Cardiac fibroblast (primary cell): Measurements from ENCODE around the gene TAOK3.
"Not testable (repeated sequence)": the region's sequence is repeated elsewhere in the genome, so short reads cannot be mapped to it uniquely, and the experiment has no call there.

Source experiments
- DNase-seq, 2 donors: peaks; one replicate each; pipeline versions ENCODE4 v3.0.0 to v3.0.0-alpha.2; 2010; ENCODE audit warnings: low read depth in 2 of 2
- H3K4me3 ChIP-seq, 2 donors: replicated peaks in 1 of 2; 1 replicate in 1 of 2; 2 replicates in 1 of 2; pipeline ENCODE4 v1.5.1; 2011; ENCODE audit warnings: low read depth in 2 of 2, low read length in 2 of 2, mild to moderate bottlenecking in 2 of 2, moderate library complexity in 1 of 2
- TF ChIP-seq, protein P1 (sequence below): IDR thresholded peaks from one replicate; pipeline ENCODE4 v1.5.1; 2011; ENCODE audit warnings: low read depth, mild to moderate bottlenecking, low read length, inconsistent platforms

TAOK3 gene

DNA sequence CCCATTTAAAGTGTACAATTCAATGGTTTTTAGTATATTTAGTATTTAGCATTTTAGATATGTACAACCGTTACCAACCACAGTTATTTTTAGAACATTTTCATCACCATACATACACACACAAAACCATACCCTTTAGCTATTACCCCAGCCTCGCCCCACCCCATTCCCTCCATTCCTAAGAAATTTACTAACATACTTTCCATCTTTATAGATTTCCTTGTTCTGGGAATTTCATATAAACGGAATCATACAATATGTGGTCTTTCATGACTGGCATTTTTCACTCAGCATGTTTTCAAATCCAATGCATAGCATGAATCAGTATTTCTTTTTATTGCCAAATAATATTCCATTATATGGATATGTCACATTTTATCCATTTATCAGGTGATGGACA, 101.5 kb downstream of the TAOK3 start:
- no peak overlapping the region for H3K4me3 ChIP-seq
- DNase-seq = no peak
- TF ChIP-seq, protein P1, sequence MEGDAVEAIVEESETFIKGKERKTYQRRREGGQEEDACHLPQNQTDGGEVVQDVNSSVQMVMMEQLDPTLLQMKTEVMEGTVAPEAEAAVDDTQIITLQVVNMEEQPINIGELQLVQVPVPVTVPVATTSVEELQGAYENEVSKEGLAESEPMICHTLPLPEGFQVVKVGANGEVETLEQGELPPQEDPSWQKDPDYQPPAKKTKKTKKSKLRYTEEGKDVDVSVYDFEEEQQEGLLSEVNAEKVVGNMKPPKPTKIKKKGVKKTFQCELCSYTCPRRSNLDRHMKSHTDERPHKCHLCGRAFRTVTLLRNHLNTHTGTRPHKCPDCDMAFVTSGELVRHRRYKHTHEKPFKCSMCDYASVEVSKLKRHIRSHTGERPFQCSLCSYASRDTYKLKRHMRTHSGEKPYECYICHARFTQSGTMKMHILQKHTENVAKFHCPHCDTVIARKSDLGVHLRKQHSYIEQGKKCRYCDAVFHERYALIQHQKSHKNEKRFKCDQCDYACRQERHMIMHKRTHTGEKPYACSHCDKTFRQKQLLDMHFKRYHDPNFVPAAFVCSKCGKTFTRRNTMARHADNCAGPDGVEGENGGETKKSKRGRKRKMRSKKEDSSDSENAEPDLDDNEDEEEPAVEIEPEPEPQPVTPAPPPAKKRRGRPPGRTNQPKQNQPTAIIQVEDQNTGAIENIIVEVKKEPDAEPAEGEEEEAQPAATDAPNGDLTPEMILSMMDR = no peak

DNA sequence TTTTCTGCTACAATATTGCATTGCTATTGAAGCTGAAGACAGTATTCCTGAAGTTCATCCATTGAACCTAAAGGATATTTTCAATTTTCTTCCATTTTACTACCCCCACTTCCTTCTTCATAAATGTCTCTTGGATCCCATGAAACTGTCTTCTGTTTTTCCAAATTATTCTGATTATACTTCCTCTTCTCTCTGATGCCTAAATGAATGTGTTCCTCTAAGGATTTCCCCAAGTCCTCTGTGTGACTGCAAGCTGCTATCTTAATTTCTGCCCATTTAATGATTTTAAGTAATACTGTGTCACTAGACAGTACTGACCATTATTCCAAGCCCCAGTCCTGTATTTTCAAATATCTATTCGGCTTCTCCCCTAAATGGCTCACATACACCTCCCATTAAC, 102.9 kb downstream of the TAOK3 start:
- DNase-seq = no peak
- no peak overlapping the region for H3K4me3 ChIP-seq
- TF ChIP-seq, protein P1 = no peak

- peak in 1 of 2 donors; percentile 8 for DNase-seq
- TF ChIP-seq, protein P1 = no peak
- H3K4me3 ChIP-seq = no peak overlapping the region
Measured at GRCh38 chr12:118259079-118259478, 113.6 kb downstream of the TAOK3 start.

DNA sequence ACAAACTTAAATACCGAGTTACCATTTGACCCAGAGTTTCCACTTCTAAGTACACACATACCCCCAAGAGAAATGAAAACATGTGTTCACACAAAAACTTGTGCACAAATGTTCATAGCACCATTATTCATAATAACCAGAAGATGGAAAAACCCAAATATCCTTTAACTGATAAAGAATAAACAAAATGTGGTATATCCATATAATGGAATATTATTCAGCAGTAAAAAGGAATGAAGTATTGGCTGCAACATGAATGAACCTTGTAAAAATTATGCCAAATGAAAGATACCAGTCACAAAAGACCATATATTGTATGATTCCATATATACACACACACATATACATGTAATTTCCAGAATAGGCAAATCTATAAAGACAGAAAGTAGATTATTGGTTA, 116.4 kb downstream of the TAOK3 start:
- no peak for DNase-seq

DNA sequence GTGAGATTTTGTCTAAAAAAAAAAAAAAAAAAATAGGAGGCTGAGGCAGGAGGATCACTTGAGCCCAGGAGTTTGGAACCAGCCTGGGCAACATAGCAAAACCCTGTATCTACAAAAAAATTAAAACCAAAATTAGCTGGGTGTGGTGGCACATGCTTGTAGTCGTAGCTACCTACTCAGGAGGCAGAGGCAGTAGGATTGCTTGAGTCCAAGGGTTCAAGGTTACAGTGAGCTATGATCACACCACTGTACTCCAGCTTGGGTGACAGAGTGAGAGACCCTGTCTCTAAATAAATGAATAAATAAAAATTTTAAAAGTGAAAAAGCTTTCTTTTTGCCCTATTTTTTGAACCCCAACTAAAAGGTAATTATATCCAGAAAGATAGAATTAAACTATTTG, 123.2 kb downstream of the TAOK3 start:
- TF ChIP-seq, protein P1 = no peak
- DNase-seq = no peak
- H3K4me3 ChIP-seq = no peak overlapping the region

More for the DNA sequence above, 116.4 kb downstream of the TAOK3 start:
- no peak overlapping the region for H3K4me3 ChIP-seq
- TF ChIP-seq, protein P1 = no peak

- H3K4me3 ChIP-seq, DNase-seq: not testable (repeated sequence)
Measured at GRCh38 chr12:118245886-118246285, 126.8 kb downstream of the TAOK3 start.

GRCh38 chr12:118238888-118239287, 133.8 kb downstream of the TAOK3 start:
- H3K4me3 ChIP-seq = no peak overlapping the region
- TF ChIP-seq, protein P1 = no peak
- no peak for DNase-seq

DNA sequence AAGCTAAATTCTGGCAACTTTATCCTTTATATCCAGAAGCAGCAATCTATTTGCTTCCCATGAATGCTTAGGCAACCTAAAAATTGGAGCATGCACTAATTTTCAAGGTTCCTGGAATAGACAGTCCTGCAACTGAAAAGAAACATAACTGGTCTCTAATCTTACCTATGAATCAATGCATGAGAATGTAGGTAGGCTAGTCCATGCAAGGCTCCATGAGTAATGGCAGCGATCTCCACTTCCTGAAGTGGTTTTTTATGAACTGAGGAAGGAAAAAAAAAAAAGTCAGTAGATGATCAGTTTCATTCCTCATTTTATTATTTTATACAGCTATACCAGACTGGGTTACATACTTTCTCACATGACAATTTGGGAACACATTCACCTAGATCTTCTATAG, 134.8 kb downstream of the TAOK3 start:
- peak; percentile 6 to 70 for DNase-seq
- TF ChIP-seq, protein P1 = no peak

More for the DNA sequence above, 134.8 kb downstream of the TAOK3 start:
- no peak overlapping the region for H3K4me3 ChIP-seq
